NK-92 treated with Interleukin-12 subunit alpha and Interleukin-12 subunit beta, amount 100 ng/mL, for 24 hours (cell line): Measurements from ENCODE around the gene UTP3.
"Not testable (repeated sequence)": the region's sequence is repeated elsewhere in the genome, so short reads cannot be mapped to it uniquely, and the experiment has no call there.

Experiments
- DNase-seq: peaks from one replicate; lab custom pipeline; 2025; lab: John Stamatoyannopoulos, UW

The UTP3 gene

GRCh38 chr4:70718811-70719604 is 30.7 kb downstream of the UTP3 start:
- no peak for DNase-seq

DNA sequence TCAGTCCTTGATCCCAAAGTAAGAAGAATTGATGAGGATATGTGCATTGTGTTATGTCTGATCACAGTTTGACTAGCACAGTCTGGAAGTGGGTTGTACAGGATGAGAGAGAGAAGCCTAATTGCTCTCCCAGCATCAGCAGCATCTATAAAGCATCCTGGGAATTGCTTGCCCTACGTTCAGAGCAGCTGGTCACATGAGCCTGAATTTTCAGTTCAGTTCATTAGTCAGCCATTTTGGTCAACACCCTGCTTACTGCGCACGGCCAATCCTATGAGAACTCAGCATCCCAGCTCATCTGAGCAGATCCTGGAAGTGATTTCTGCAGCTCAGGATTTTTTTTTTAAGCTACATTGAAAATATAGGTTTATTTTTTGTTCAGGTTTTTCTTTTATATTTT is 33.4 kb downstream of the UTP3 start, which contains the start of gene RUFY3:
RUFY3 (plus strand) TSS at position 218 of the 400 bp plus-strand sequence. CDS start 610 bp downstream, outside the sequence.
- no peak for DNase-seq

- DNase-seq: no peak
Measured at GRCh38 chr4:70722199-70722791, 34.0 kb downstream of the UTP3 start.

DNA sequence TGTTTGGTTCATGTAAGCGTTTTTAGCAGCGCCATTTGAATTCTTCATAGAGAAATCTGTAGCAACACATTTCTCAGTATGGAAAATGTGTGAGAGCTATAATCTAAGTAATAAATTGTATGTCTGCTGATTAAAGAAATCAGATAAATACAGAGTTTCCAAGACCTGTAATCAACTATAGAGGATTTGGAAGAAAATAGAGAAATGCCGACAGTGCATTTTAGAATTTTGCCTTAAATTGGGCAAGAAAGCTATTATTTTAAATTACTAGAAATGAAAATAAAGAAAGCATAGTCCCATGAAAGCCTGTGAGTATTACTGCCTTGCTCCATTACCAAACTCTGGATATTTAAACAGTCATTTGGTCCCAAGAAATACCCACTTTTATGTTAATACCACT is 36.1 kb downstream of the UTP3 start:
- DNase-seq: no peak

GRCh38 chr4:70725633-70726032 is 37.3 kb downstream of the UTP3 start:
- DNase-seq: no peak

GRCh38 chr4:70726515-70726914 is 38.2 kb downstream of the UTP3 start:
- not testable (repeated sequence) for DNase-seq

DNA sequence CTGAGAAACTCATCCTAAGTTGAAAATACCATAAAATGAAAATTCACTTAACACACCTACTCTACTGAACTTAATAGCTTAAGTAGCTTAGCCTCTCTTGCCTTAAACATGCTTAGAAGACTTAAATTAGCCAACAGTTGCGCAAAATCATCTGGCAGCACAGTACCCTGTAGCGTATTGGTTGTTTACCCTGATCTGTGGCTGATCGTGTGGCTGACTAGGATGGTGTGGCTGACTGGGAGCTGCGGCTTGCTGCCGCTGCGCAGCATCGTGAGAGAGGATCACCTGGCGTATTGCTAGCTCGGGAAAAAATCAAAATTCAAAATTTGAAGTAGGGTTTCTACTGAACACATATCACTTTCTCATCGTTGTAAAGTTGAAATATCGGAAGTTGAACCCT is 39.8 kb downstream of the UTP3 start:
- DNase-seq: no peak

DNA sequence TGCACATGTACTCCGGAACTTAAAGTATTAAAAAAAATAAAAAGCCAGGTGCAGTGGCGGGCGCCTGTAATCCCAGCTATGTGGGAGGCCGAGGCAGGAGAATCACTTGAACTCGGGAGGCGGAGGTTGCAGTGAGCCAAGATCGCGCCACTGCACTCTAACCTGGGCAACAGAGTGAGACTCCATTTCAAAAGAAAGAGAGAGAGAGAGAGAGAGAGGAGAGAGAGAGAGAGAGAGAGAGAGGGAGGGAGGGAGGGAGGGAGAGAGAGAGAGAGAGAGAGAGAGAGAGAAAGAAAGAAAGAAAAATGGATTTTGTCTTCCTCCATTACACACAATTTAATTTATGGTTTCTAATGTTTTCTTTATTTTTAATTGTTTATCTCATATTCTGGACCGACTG is 44.5 kb downstream of the UTP3 start:
- not testable (repeated sequence) for DNase-seq

- DNase-seq: no peak
Measured at GRCh38 chr4:70734168-70734954, 46.0 kb downstream of the UTP3 start.

DNA sequence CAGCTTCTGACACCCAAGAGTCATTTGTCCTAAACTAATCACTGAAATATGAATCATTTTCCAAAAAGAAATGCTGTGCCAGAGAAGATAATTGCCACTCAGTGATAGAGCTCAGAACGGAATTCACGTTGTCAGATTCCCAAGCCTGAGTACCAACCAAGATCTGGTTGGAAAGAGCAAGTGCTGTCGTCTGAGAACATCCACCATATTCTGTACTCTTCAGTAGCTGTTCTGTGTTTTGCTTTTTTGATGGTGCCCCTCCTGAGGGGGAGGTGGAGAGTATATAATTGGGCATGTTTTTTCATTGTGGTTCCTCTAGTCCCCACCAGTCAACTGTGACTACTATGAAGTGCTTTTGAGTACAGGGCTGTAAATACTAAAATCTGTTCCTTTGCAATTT is 46.6 kb downstream of the UTP3 start:
- no peak for DNase-seq

DNA sequence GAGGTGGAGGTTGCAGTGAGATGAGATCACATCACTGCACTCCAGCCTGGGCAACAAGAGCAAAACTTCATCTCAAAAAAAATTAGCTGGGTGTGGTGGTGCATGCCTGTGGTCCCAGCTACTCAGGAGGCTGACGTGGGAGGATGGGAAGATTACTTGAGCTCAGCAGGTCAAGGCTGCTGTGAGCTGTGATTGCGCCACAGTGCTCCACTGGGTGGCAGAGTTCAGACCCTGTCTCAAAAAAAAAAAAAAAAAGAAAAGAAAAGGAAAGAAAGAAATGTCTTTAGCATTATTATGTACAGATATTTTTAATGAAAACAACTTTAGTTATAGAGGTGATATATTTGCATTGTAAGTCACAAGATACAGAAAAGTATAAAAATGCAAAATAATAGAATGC is 47.6 kb downstream of the UTP3 start:
- peak; percentile 5 for DNase-seq

DNA sequence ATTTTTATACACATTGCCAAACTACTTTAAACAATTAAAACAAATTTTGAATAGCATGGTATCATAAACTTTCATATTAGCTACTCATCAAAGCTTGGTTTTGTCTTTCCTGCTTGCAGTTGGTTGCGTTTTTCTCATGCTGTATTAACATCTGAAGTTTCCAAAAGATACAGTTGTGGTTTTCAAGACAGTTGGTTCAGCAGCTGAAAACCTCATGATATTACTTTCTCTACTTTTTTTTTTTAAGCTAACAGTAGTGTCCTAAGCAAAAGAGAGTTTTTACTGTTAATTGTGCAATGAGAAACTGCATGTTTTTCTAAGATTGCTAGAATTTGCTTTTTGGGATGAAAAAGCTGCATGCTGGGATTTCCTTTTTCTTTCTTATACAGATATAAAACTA is 48.7 kb downstream of the UTP3 start:
- DNase-seq: no peak

GRCh38 chr4:70737409-70737808 is 49.1 kb downstream of the UTP3 start:
- DNase-seq: no peak

DNA sequence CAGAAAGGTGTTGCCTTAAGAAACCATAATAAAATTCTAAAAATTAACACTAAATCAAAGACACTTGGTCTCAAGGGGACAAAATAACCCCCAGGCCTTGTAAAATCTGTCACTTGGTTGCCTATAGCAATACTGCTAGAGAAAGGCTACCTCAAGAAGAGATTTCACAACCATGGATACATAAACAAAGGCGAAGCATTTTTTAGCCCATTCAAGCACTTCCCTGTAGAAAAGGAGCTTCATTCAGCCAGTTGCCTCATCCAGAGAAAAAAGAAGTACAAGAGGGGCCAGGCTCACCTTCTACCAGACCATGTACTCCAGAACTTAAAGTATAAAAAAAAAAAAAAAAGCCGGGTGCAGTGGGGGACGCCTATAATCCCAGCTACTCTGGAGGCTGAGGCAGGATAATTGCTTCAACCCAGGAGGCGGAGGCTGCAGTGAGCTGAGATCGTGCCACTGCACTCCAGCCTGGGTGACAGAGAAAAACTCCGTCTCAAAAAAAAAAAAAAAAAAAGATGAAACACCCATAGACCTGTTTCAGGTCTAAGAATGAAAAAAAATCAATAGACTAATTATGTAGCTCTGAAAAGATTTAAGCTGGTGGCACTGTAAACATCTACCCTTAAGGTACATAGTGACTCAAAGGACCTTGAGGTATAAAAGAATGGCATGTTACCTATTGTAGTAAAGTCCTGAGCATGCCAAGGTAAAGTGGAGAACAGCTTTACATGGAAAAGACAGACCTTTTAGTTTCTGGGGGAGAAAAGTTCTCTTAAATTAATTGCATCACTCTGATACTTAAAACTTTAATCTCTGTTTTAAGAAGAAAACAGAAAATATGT is 51.4 kb downstream of the UTP3 start:
- DNase-seq: no peak
